Common myeloid progenitor, CD34-positive (primary cell): ENCODE measurements around the gene OR6M1.

ENCODE experiments used
- CTCF ChIA-PET: fragments of 350-600 bp; sonication (Branson Sonifier 250); formaldehyde crosslinking; loops from one replicate; lab custom pipeline; 2021; ENCODE audit warnings: antibody characterized with exemption; lab: Charles Lee
- POLR2A ChIA-PET: fragments of 350-600 bp; sonication (Branson Sonifier 250); formaldehyde crosslinking; loops from one replicate; lab custom pipeline; 2021; ENCODE audit warnings: antibody characterized with exemption; lab: Charles Lee
- DNase-seq, 3 donors: peaks; one replicate each; pipeline versions ENCODE4 v3.0.0 to v3.0.0-alpha.2; 2013
- H3K27ac ChIP-seq, 2 experiments: 1 replicate in 1 of 2; 2 replicates in 1 of 2; pipeline ENCODE4 v1.7.0; 2013; ENCODE audit warnings: inconsistent platforms in 2 of 2, low read length in 2 of 2, mild to moderate bottlenecking in 2 of 2, low read depth in 1 of 2, moderate library complexity in 1 of 2; ENCODE audit not compliant: severe bottlenecking in 2 of 2, insufficient read depth in 1 of 2, poor library complexity in 1 of 2
- H3K27me3 ChIP-seq, 5 experiments: replicated peaks in 2 of 5; 1 replicate in 3 of 5; 2 replicates in 2 of 5; pipeline versions ENCODE4 v1.6.1 to v1.7.0; 2013; ENCODE audit warnings: low read length in 4 of 5, mild to moderate bottlenecking in 2 of 5, moderate library complexity in 2 of 5, inconsistent platforms in 1 of 5; ENCODE audit not compliant: insufficient read depth in 5 of 5, control insufficient read depth in 4 of 5
- H3K36me3 ChIP-seq, 4 experiments: 1 replicate in 2 of 4; 2 replicates in 2 of 4; pipeline versions ENCODE4 v1.6.1 to v1.7.0; 2013; ENCODE audit warnings: low read length in 3 of 4, control low read depth in 1 of 4, mild to moderate bottlenecking in 1 of 4; ENCODE audit not compliant: control insufficient read depth in 4 of 4, insufficient read depth in 4 of 4
- H3K4me1 ChIP-seq, 4 experiments: 1 replicate in 3 of 4; 2 replicates in 1 of 4; pipeline versions ENCODE4 v1.6.1 to v1.7.1; 2013; ENCODE audit warnings: low read length in 3 of 4, mild to moderate bottlenecking in 3 of 4, control low read depth in 1 of 4, inconsistent platforms in 1 of 4, moderate library complexity in 1 of 4; ENCODE audit not compliant: control insufficient read depth in 4 of 4, insufficient read depth in 4 of 4; ENCODE audit errors: control extremely low read depth in 1 of 4
- H3K4me3 ChIP-seq, 7 experiments: 1 replicate in 4 of 7; 2 replicates in 3 of 7; pipeline versions ENCODE4 v1.5.1 to v1.7.0; 2013; ENCODE audit warnings: mild to moderate bottlenecking in 7 of 7, low read length in 6 of 7, moderate library complexity in 6 of 7, inconsistent platforms in 2 of 7, low read depth in 2 of 7, control low read depth in 1 of 7; ENCODE audit not compliant: insufficient read depth in 4 of 7, control insufficient read depth in 1 of 7; ENCODE audit errors: extremely low read depth in 1 of 7
- H3K9me3 ChIP-seq, 5 experiments: 1 replicate in 4 of 5; 2 replicates in 1 of 5; pipeline versions ENCODE4 v1.6.1 to v1.7.1; 2013; ENCODE audit warnings: low read length in 4 of 5, mild to moderate bottlenecking in 2 of 5, inconsistent platforms in 1 of 5, low read depth in 1 of 5, moderate library complexity in 1 of 5; ENCODE audit not compliant: control insufficient read depth in 4 of 5, insufficient read depth in 2 of 5; ENCODE audit errors: control extremely low read depth in 1 of 5
- WGBS: methylation state at CpG from one replicate; pipeline ENCODE4 v1.1.5; 2013; ENCODE audit not compliant: insufficient coverage; 5-methylcytosine and 5-hydroxymethylcytosine counted together

The OR6M1 gene

GRCh38 chr11:123783536-123783935 lies 22.6 kb downstream of the OR6M1 start:
- no peak for DNase-seq
- peaks cover 0 to 2% (median 0%) of the 10 kb centered on the region in 5 experiments for H3K9me3 ChIP-seq
- 100% methylated on average over 1 of the region's 1 CpG for WGBS
- H3K27me3 ChIP-seq = no peaks in the 10 kb centered on the region
- POLR2A ChIA-PET = no interaction called here
- no peak overlapping the region for H3K4me3 ChIP-seq
- no peak overlapping the region for H3K27ac ChIP-seq
- no peaks in the 10 kb centered on the region for H3K4me1 ChIP-seq
- CTCF ChIA-PET = no interaction called here
- no peaks in the 10 kb centered on the region for H3K36me3 ChIP-seq

GRCh38 chr11:123778511-123778910 lies 27.6 kb downstream of the OR6M1 start:
- Histone ChIP-seq H3K27me3 (peaks cover 0 to 2% (median 0%) of the 10 kb centered on the region in 5 experiments), H3K4me3 (no peak overlapping the region), H3K9me3 (no peaks in the 10 kb centered on the region), H3K27ac (no peak overlapping the region), H3K4me1 (no peaks in the 10 kb centered on the region), H3K36me3 (no peaks in the 10 kb centered on the region)
- ChIA-PET POLR2A (no interaction called here), CTCF (no interaction called here)
- WGBS = 100% methylated on average over 1 of the region's 1 CpG
- DNase-seq = no peak

GRCh38 chr11:123775715-123776549 lies 30.2 kb downstream of the OR6M1 start:
- CTCF ChIA-PET = no interaction called here
- peaks cover 0 to 2% (median 0%) of the 10 kb centered on the region in 5 experiments for H3K27me3 ChIP-seq
- no peaks in the 10 kb centered on the region for H3K4me1 ChIP-seq

GRCh38 chr11:123775289-123775688 lies 30.9 kb downstream of the OR6M1 start:
- 100% methylated on average over 1 of the region's 1 CpG for WGBS
- CTCF ChIA-PET = no interaction called here
- no peak overlapping the region for H3K4me3 ChIP-seq
- DNase-seq = no peak
- POLR2A ChIA-PET = no interaction called here
- H3K27ac ChIP-seq = no peak overlapping the region
- no peaks in the 10 kb centered on the region for H3K4me1 ChIP-seq
- no peaks in the 10 kb centered on the region for H3K36me3 ChIP-seq
- peaks cover 0 to 2% (median 0%) of the 10 kb centered on the region in 5 experiments for H3K27me3 ChIP-seq
- peaks cover 0 to 1% (median 0%) of the 10 kb centered on the region in 5 experiments for H3K9me3 ChIP-seq

More at GRCh38 chr11:123775715-123776549, 30.2 kb downstream of the OR6M1 start:
- Histone ChIP-seq H3K4me3 (no peak overlapping the region), H3K9me3 (no peaks in the 10 kb centered on the region), H3K36me3 (no peaks in the 10 kb centered on the region), H3K27ac (no peak overlapping the region)
- WGBS = 75% methylated on average over 2 of the region's 4 CpGs
- POLR2A ChIA-PET = no interaction called here
- DNase-seq = no peak

DNA sequence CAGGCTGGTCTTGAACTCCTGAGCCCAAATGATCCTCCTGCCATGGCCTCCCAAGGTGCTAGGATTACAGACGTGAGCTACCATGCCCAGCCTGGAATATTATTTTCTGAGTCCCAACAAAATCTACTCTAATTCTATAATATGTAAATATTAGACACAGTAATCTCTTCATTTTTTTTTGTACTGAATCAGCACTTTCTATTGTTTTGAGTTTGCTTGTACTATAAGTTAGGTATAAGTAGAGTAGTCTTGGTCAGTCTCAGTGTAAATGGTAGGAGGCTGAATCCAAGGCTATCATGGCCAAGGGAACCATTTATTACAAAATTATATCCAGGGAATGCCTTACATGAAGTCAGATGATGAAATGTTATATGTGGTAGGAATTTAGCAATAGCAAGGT lies 32.2 kb downstream of the OR6M1 start:
- no peak overlapping the region for H3K27ac ChIP-seq
- no peaks in the 10 kb centered on the region for H3K4me1 ChIP-seq
- no peak overlapping the region for H3K4me3 ChIP-seq
- ChIA-PET POLR2A (no interaction called here), CTCF (no interaction called here)
- H3K36me3 ChIP-seq = no peaks in the 10 kb centered on the region
- peaks cover 0 to 1% (median 0%) of the 10 kb centered on the region in 5 experiments for H3K9me3 ChIP-seq
- peaks cover 0 to 2% (median 0%) of the 10 kb centered on the region in 5 experiments for H3K27me3 ChIP-seq
- WGBS = no CpG with 5 or more reads among the region's 1 CpG
- DNase-seq = no peak

DNA sequence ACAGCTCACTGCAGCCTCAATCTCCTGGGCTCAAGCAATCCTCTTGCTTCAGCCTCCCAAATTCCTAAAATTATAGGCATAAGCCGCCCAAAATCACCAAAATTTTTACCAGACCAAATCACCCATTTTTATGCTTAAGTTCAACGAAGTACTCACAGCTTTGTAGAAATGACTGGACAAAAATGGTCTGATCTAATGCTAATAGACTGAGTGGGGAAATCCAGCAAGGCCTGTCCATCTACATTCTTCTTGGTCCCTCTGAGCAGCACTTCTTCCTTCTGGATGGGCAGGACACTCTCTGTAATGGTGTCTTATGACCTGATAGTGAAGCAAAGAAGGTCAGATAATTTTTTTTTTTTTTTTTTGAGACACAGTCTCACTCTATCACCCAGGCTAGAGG lies 33.1 kb downstream of the OR6M1 start:
- DNase-seq = no peak

GRCh38 chr11:123771664-123772063 lies 34.5 kb downstream of the OR6M1 start:
- Histone ChIP-seq H3K36me3 (no peaks in the 10 kb centered on the region), H3K4me3 (no peak overlapping the region), H3K27me3 (peaks cover 0 to 2% (median 0%) of the 10 kb centered on the region in 5 experiments), H3K9me3 (peaks cover 0 to 1% (median 0%) of the 10 kb centered on the region in 5 experiments), H3K27ac (no peak overlapping the region), H3K4me1 (no peaks in the 10 kb centered on the region)
- CTCF ChIA-PET = no interaction called here
- WGBS = no CpG with 5 or more reads among the region's 3 CpGs
- POLR2A ChIA-PET = no interaction called here
- no peak for DNase-seq

More for the DNA sequence above, 33.1 kb downstream of the OR6M1 start:
- H3K9me3 ChIP-seq = peaks cover 0 to 1% (median 0%) of the 10 kb centered on the region in 5 experiments
- H3K4me3 ChIP-seq = no peak overlapping the region
- H3K4me1 ChIP-seq = no peaks in the 10 kb centered on the region
- CTCF ChIA-PET = no interaction called here
- H3K27ac ChIP-seq = no peak overlapping the region
- WGBS = 100% methylated on average over 1 of the region's 2 CpGs
- POLR2A ChIA-PET = no interaction called here
- H3K36me3 ChIP-seq = no peaks in the 10 kb centered on the region
- H3K27me3 ChIP-seq = peaks cover 0 to 2% (median 0%) of the 10 kb centered on the region in 5 experiments
